ENCODE data around the gene TMEM245.
"Not testable (repeated sequence)": the region's sequence is repeated elsewhere in the genome, so short reads cannot be mapped to it uniquely, and the experiment has no call there.

Gene TMEM245

GRCh38 chr9:109060191-109060590, 59.6 kb downstream of the TMEM245 start:
- DNase-seq = no peak

- DNase-seq = not testable (repeated sequence)
These were observed 66.6 kb downstream of the TMEM245 start for GRCh38 chr9:109053121-109053520.

- DNase-seq = no peak
These were observed 67.3 kb downstream of the TMEM245 start for GRCh38 chr9:109052416-109052815.

GRCh38 chr9:109051733-109052132, 68.0 kb downstream of the TMEM245 start:
- no peak for DNase-seq

- no peak for DNase-seq
These were observed 69.3 kb downstream of the TMEM245 start for GRCh38 chr9:109050444-109050843.

GRCh38 chr9:109048822-109049221, 70.9 kb downstream of the TMEM245 start:
- DNase-seq = no peak

GRCh38 chr9:109047259-109047658, 72.5 kb downstream of the TMEM245 start:
- DNase-seq = no peak

GRCh38 chr9:109046346-109046745, 73.4 kb downstream of the TMEM245 start:
- no peak for DNase-seq

- DNase-seq = no peak
These were observed 76.2 kb downstream of the TMEM245 start for GRCh38 chr9:109043578-109043977.

GRCh38 chr9:109040571-109040970, 79.2 kb downstream of the TMEM245 start:
- DNase-seq = no peak

- DNase-seq = no peak
These were observed 80.2 kb downstream of the TMEM245 start for GRCh38 chr9:109039539-109039938.

- no peak for DNase-seq
These were observed 81.6 kb downstream of the TMEM245 start for GRCh38 chr9:109037946-109038715.

- no peak for DNase-seq
These were observed 82.7 kb downstream of the TMEM245 start for GRCh38 chr9:109036744-109037680.

GRCh38 chr9:109035684-109036423, 83.9 kb downstream of the TMEM245 start:
- no peak for DNase-seq

- no peak for DNase-seq
These were observed 85.6 kb downstream of the TMEM245 start for GRCh38 chr9:109033941-109034700.

- no peak for DNase-seq
These were observed 88.5 kb downstream of the TMEM245 start for GRCh38 chr9:109031241-109031640.

GRCh38 chr9:109030426-109030825, 89.3 kb downstream of the TMEM245 start:
- DNase-seq = no peak

GRCh38 chr9:109028457-109028856, 91.3 kb downstream of the TMEM245 start:
- DNase-seq = no peak

- peak in 1 of 2 experiments; percentile 17 for DNase-seq
These were observed 92.6 kb downstream of the TMEM245 start for GRCh38 chr9:109027176-109027575.

GRCh38 chr9:109026306-109026705, 93.4 kb downstream of the TMEM245 start:
- no peak for DNase-seq

GRCh38 chr9:109022873-109023272, 96.9 kb downstream of the TMEM245 start:
- no peak for DNase-seq
